Activated T-helper 17 cell treated with anti-CD3 and anti-CD28 coated beads, Interleukin-2, amount 50 U/mL, for 72 hours (primary cell): ENCODE results near the gene GATA2. TPM values are rescaled to one million over a fixed set of nuclear protein-coding genes. Genes with fewer than 3 reads are reported as not detected.

Experiments used
- ATAC-seq: fragments of 150-1000 bp; cut with Tn5 transposase; replicated peaks from 2 replicates; pipeline ENCODE4 v1.10.0; 2021; ENCODE audit warnings: mild to moderate bottlenecking, moderate library complexity
- H3K27ac Mint-ChIP-seq: one replicate; pipeline ENCODE4 v1.8.0; 2022; ENCODE audit warnings: mixed read lengths
- H3K27me3 Mint-ChIP-seq: one replicate; pipeline ENCODE4 v1.8.0; 2022; ENCODE audit warnings: mixed read lengths
- H3K36me3 Mint-ChIP-seq: one replicate; pipeline ENCODE4 v1.8.0; 2022; ENCODE audit warnings: low read depth, mild to moderate bottlenecking, mixed read lengths
- H3K4me1 Mint-ChIP-seq: one replicate; pipeline ENCODE4 v1.8.0; 2022; ENCODE audit warnings: mixed read lengths
- H3K4me3 Mint-ChIP-seq: one replicate; pipeline ENCODE4 v1.8.0; 2022; ENCODE audit warnings: mild to moderate bottlenecking, mixed read lengths
- H3K9me3 Mint-ChIP-seq: one replicate; pipeline ENCODE4 v1.8.0; 2022; ENCODE audit warnings: mixed read lengths
- total RNA-seq, 2 donors: library from RNA; stranded (reverse); gene quantifications; one replicate each; pipeline ENCODE4 v1.2.3, GENCODE V29; 2022

GATA2 gene
- total RNA-seq, 2 donors from 2014 or later, result 0.17 to 1.1 TPM

DNA sequence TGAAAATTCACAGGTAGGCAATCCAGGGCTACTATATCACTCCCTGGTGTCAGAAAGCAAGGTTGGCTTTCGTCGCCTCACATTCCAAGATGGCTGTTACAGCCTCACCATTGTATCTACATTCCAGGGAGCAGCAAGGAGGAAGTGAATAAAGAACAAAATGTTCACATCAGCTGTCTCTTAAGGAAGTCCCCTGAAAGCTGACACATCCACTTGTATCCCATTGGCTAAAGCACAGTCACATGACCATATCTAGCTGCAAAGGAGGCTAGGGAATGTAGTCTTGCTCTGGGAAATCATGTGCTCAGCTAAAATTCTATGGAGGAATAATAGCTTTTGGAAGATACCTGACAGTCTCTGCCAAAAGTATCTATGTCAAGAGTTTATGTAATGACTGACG, 12.8 kb upstream of the GATA2 start:
- no peaks in the 10 kb centered on the region for H3K36me3 Mint-ChIP-seq
- H3K27ac Mint-ChIP-seq, result no peak overlapping the region
- H3K27me3 Mint-ChIP-seq, result peaks cover 46% of the 10 kb centered on the region
- no peak overlapping the region for H3K4me3 Mint-ChIP-seq
- H3K4me1 Mint-ChIP-seq, result no peaks in the 10 kb centered on the region
- ATAC-seq, result no peak
- H3K9me3 Mint-ChIP-seq, result no peaks in the 10 kb centered on the region

DNA sequence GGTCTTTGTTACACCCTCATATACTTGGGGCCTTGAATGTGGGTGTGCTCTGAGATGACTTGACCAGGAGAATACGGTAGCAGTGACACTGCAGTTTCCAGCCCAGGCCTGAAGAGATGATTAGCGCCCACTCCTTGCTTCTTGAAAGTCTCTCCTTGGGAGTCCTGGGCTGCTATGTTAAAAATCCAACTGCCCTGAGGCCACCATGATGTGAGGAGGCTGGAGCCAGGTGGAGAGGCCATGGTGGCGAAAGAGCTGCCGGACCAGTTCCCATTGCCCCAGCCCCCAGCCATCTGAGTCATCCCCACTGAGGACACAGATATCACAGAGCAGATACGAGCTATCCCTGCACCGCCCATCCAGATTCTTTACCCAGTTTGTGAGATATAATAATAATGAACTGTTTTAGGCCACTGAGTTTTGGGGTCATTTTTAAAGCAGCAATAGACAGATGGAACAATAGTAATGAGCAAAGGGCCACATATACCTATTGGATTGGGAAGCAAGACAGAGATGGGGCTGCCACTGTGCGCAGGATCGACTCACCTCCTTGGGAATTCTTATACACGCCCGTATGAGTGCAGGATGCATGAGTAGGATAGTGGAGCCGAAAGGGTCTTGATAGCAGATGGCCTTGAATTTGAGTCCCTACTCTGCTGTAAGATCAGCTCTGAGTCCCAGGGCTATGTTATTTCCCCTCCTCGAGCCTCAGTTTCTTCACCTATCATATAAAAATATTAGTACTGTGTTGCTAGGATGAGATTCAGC, 12.1 kb upstream of the GATA2 start:
- no peaks in the 10 kb centered on the region for H3K9me3 Mint-ChIP-seq
- ATAC-seq, result no peak
- no peaks in the 10 kb centered on the region for H3K36me3 Mint-ChIP-seq
- H3K27ac Mint-ChIP-seq, result no peak overlapping the region
- H3K4me3 Mint-ChIP-seq, result no peak overlapping the region
- no peaks in the 10 kb centered on the region for H3K4me1 Mint-ChIP-seq
- H3K27me3 Mint-ChIP-seq, result peaks cover 45% of the 10 kb centered on the region

DNA sequence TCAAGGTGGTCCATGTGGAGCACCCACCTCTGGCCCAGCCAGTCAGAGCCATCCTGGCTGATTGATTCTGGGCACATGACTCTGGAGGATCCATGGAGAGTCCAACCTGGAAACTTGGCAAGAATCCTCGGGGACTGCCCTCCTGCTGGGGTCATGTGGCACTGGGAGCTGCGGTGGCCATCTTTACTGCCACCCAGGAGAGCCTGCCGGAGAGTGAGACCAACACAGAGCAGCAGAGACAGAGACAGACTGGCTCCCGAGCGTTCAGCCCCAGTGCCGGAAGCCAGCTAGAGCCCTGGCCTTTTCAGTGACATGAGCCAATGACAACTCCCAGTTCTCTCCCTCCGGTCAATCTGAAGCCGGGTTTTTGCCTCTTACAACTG, 11.5 kb upstream of the GATA2 start:
- H3K27me3 Mint-ChIP-seq, result peaks cover 45% of the 10 kb centered on the region
- no peaks in the 10 kb centered on the region for H3K4me1 Mint-ChIP-seq
- H3K4me3 Mint-ChIP-seq, result no peak overlapping the region
- no peak overlapping the region for H3K27ac Mint-ChIP-seq
- no peaks in the 10 kb centered on the region for H3K9me3 Mint-ChIP-seq
- H3K36me3 Mint-ChIP-seq, result no peaks in the 10 kb centered on the region
- ATAC-seq, result no peak

DNA sequence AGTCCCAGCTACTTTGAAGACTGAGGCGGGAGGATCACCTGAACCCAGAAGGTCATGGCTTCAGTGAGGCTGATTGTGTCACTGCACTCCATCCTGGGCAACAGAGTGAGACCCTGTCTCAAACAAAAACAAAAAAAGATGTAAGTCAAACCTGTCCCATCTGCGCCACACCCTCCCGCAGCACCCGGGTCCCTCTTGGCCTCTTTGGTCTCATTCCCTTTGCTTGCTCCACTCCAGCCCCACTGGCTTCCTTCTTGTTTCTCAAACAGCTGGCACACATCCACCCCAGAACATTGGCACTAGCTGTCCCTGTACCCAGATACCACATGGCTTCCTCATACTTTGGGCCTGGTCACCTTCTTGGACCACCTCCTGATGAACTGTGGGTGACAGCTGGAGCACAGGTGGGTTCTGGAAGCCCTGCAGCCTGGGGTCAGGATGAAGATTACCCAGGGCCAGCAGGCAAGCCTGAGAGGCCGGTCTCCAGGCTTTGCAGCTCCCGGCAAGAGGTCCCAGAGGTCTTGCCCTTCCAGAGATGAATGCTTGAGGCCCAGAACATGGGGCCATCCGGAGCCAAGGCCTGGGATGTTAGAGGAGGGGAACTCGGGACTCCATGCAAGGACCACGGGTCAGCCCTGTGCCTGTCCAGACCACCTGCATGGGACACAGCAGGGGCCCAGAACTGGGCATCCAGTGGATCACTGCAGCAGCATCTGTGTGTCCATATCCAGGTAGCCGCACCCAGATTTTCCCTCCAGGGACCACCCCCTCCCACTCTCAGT, 10.9 kb upstream of the GATA2 start:
- ATAC-seq, result no peak
- Mint-ChIP-seq H3K36me3 (no peaks in the 10 kb centered on the region), H3K27ac (no peak overlapping the region), H3K4me3 (no peak overlapping the region), H3K27me3 (peaks cover 43% of the 10 kb centered on the region), H3K9me3 (no peaks in the 10 kb centered on the region), H3K4me1 (no peaks in the 10 kb centered on the region)

DNA sequence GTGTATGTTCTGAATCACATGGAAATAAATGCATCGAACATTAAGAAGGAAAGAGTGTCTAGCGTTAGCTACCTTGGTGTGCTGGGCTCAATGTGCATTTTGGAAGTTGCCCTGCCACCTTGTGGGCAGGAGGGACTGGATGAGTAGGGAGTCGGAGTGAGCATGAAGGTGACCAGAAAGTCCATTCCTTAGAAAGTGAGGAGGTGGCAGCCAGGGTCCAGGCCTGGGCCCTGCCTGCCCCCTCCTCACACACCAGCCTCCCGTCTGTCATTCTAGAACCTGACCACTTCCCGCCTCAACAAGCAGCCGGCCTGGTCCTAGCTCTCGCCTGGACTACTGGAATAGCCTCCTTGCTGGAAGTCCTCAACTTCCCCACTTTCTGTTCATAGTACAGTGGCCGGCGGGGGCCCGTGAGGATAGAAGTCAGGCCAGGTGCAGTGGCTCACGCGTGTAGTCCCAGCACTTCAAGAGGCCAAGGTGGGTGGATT, 10.2 kb upstream of the GATA2 start:
- H3K9me3 Mint-ChIP-seq, result no peaks in the 10 kb centered on the region
- H3K4me1 Mint-ChIP-seq, result no peaks in the 10 kb centered on the region
- H3K27ac Mint-ChIP-seq, result no peak overlapping the region
- no peak overlapping the region for H3K4me3 Mint-ChIP-seq
- H3K27me3 Mint-ChIP-seq, result peaks cover 49% of the 10 kb centered on the region
- ATAC-seq, result no peak
- no peaks in the 10 kb centered on the region for H3K36me3 Mint-ChIP-seq

DNA sequence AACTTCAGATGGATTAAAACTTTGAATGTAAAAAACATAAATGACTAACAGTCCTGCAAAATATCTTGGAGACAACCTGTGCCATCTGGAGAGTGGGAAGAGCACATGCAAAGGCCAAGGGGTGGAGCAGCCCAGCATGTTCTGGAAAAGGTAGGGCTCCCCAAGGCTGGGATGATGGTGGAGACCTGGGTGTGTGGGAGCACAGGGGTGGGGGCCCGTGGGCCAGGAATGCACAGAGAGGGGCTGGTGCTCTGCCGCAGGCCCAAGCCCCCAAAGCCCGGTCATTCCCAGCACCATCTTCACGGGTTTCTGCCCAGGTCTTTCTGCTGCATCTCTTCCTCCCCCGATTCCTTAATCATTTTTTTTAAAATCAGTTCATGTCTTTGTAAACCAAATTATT, 9.7 kb upstream of the GATA2 start:
- Mint-ChIP-seq H3K27me3 (peaks cover 44% of the 10 kb centered on the region), H3K4me1 (no peaks in the 10 kb centered on the region), H3K27ac (no peak overlapping the region), H3K9me3 (no peaks in the 10 kb centered on the region), H3K36me3 (no peaks in the 10 kb centered on the region), H3K4me3 (no peak overlapping the region)
- ATAC-seq, result no peak

DNA sequence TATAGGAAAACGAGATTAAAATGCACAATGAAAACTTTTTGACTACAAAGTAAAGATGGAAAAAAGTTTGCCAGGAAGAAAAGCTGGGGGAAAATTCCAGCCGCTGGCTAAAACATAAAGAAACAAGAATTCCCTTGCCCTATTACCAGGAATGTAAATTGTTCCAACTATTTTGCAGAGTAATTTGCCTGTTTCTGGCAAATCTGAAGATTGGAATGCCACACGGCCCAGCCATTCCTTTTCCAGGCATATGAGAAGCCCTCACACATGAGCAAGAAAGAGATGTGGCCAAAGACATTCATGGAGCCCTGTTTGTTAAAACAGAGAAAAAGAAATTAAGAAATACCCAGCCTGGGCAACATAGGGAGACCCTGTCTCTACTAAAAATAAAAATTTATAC, 8.4 kb upstream of the GATA2 start:
- H3K9me3 Mint-ChIP-seq, result no peaks in the 10 kb centered on the region

DNA sequence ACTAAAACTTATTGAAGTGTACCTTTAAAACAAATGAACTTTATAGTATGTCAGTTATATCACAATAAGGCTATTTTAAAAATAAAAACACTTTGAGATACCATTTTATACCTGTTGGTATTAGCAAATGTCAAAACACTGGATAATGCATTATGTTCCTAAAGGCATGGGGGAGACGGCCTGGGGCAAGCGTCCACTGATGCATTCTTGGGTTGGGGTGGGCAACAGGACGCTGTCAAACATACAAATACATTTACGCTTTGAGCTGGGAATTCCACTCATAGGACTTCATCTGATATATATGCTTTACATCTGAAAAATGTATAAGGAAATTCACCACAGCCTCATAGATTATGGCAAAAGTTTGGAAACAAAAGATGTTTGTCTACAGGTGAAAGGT, 7.6 kb upstream of the GATA2 start:
- H3K4me1 Mint-ChIP-seq, result no peaks in the 10 kb centered on the region
- ATAC-seq, result no peak
- H3K4me3 Mint-ChIP-seq, result no peak overlapping the region
- no peak overlapping the region for H3K27ac Mint-ChIP-seq
- H3K36me3 Mint-ChIP-seq, result no peaks in the 10 kb centered on the region
- H3K27me3 Mint-ChIP-seq, result peaks cover 44% of the 10 kb centered on the region
- no peaks in the 10 kb centered on the region for H3K9me3 Mint-ChIP-seq

More for the DNA sequence above, 8.4 kb upstream of the GATA2 start:
- no peak overlapping the region for H3K27ac Mint-ChIP-seq
- H3K36me3 Mint-ChIP-seq, result no peaks in the 10 kb centered on the region
- H3K27me3 Mint-ChIP-seq, result peaks cover 41% of the 10 kb centered on the region
- H3K4me3 Mint-ChIP-seq, result no peak overlapping the region
- no peaks in the 10 kb centered on the region for H3K4me1 Mint-ChIP-seq
- ATAC-seq, result no peak

DNA sequence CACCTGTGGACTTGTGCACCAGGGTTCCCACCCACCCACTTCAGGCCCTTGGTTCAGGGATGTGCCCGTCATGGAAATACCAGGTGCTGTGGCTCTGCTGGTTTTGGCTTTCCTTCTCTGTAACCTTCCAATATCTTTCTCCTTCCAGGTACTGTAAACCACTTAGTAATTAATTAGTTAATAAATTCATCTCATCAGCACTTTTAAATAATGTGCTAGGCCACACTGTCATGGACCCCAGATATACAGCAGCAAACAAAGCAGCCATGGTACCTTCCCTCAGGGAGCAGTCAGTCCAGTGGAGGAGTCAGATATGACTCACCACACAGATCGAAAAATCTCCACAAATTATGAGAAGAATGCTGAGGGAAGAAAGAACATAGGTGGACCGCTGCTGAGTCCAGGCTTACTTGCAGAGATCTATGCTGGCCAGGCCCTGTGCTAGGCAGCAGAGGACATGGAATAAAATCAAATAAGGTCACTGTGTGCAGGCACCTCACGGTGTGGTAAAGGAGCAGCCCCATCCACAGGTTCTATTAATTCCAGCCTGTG, 6.8 kb upstream of the GATA2 start:
- H3K4me3 Mint-ChIP-seq, result no peak overlapping the region
- peaks cover 44% of the 10 kb centered on the region for H3K27me3 Mint-ChIP-seq
- ATAC-seq, result no peak
- H3K36me3 Mint-ChIP-seq, result no peaks in the 10 kb centered on the region
- H3K27ac Mint-ChIP-seq, result no peak overlapping the region
- H3K9me3 Mint-ChIP-seq, result no peaks in the 10 kb centered on the region
- no peaks in the 10 kb centered on the region for H3K4me1 Mint-ChIP-seq

DNA sequence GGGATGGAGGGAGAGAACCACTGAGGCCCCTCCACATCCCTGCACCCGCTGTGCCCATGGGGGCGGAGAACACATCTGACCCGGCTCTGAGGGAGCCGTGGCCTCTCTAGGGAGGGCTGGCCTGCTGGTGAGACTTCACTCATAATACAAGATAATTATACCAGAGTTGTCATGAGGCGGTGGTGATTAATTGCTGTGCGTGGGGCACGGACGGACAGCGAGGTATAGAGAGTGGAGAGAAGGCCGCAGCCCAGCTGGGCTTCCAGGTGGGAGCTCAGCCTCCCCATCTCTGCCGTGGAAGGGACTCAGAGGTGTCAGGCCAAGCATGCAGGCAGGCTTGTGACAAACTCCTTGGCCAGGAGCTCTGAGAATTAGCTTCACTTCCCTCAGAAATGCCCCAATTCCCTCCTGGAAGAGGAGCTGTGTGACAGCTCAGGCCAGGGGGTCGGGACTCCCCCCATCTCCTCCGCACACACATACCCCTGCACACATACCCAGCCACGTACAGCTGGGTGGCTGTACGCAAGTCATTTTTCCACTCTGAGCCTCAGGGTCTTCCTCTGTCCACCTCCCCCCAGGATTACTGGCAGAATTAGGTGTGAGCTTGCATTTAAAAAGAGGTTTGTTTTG, 6.0 kb upstream of the GATA2 start:
- ATAC-seq, result no peak
- Mint-ChIP-seq H3K9me3 (no peaks in the 10 kb centered on the region), H3K27ac (no peak overlapping the region), H3K4me1 (no peaks in the 10 kb centered on the region), H3K36me3 (no peaks in the 10 kb centered on the region), H3K27me3 (peaks cover 52% of the 10 kb centered on the region), H3K4me3 (peak overlapping the region; percentile 67)

DNA sequence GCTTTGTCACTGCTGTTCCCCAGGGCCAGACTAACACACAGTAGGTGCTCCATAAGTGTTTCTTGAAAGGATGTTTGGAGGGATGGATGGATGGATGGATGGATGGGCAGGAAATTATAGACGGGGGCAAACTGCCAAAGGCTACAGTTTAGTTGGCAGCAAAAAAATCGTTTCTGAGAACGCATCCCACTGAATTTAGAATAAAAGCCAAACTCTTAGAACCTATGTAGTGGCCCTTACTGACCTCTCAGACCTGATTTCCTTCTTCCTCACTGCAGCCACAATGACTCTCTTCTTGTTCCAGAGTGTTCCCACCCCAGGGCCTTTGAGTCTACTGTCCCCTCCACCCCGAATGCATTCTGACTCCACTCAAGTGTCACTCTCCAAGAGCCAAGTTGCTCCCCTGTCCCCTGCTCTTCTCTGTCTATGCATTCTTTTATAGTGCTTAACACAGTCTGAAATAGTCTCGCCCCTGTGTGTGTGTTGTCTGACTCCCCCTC, 5.2 kb upstream of the GATA2 start:
- Mint-ChIP-seq H3K4me3 (peak overlapping the region; percentile 67), H3K9me3 (no peaks in the 10 kb centered on the region), H3K4me1 (no peaks in the 10 kb centered on the region), H3K27ac (no peak overlapping the region), H3K36me3 (no peaks in the 10 kb centered on the region), H3K27me3 (peaks cover 58% of the 10 kb centered on the region)
- no peak for ATAC-seq

DNA sequence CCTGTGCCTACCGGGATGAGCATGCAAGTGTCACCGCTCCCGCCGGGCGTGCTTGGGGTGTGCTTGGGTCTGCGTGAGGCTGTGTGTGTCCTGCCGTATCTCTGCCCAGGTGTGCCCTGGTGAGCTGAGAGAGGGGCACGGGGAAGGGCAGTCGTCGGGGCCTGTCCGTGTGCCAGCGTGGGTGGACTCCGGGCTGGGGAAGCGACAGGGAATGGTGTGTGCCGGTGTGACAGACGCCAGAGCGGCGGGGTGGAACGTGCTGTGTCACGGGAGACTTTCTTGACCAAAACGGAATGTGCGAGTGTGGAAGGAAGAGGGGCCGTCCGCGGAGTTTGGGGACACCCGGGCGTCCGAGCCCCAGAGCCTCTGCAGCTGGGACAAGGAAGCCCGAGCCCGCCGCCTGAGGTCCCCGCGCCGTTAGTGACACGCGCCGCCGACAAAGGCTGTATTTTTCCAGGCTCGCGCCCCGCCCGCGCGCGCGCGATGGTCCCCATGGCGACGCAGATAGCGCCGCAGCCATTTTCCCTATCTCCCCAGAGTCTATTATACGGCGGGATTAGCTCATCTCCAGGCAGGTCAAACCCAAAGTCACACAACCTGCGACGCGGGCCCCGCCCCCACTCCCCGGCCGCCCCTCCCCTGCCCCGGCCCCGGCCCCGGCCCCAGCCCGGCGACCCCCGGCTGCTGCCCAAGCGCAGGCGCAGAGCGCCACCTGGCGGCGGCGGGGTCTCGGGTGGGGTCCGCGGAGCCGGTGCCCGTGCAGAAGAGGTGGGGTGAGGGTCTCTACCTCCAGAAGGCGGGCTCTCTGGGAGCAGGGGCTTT, 4.5 kb upstream of the GATA2 start:
- H3K4me1 Mint-ChIP-seq, result no peaks in the 10 kb centered on the region
- no peaks in the 10 kb centered on the region for H3K36me3 Mint-ChIP-seq
- H3K27me3 Mint-ChIP-seq, result peaks cover 57% of the 10 kb centered on the region
- H3K9me3 Mint-ChIP-seq, result no peaks in the 10 kb centered on the region
- no peak overlapping the region for H3K27ac Mint-ChIP-seq
- H3K4me3 Mint-ChIP-seq, result peak overlapping the region; percentile 67
- peak; percentile 77 for ATAC-seq

DNA sequence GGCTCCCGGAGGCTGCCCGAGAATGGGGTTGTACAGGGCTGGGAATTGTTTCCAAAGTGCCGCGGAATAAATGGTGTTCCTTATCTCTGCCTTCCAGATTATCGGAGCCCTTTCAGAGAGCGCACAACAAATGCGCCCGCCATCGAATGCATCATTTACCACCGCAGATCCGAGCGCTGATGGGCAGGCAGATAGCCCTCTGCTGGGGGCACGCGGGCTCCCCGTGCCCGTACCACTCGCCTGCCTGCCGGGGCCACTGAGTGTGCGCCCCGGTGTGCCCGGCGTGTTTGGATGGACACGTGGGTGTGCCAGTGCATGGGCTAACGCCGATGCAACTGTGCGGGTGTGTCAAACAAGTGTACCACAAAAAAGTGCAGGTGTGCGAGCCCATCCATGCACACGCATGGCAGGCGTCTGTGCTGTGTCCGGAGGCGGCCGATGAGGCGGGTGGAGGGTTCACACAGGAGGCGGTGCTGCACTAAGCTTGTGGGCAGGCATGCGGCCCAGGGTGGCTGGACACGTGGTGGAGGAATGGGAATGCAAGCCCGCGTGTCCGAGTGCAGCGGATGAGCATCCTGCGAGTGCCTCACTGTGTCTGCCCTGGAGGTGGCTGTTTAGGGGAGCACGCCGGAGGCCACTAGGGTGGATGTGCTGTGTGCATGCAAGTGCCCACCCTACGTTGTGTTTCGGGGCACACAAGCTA, 3.8 kb upstream of the GATA2 start:
- Mint-ChIP-seq H3K36me3 (no peaks in the 10 kb centered on the region), H3K9me3 (no peaks in the 10 kb centered on the region), H3K4me1 (no peaks in the 10 kb centered on the region), H3K27me3 (peaks cover 54% of the 10 kb centered on the region), H3K4me3 (peak overlapping the region; percentile 67), H3K27ac (no peak overlapping the region)
- ATAC-seq, result no peak
